Suprapubic skin (tissue), 4 donors: ENCODE measurements around the gene CACNG4.

Experiments used
- CTCF ChIP-seq, 2 donors: fragments of 200-600 bp in 1 of 2; fragments of 450-650 bp in 1 of 2; sonication (generic) in 1 of 2; IDR thresholded peaks; one replicate each; pipeline ENCODE4 v1.5.1; 2016 to 2019; ENCODE audit warnings: antibody characterized with exemption in 2 of 2, mild to moderate bottlenecking in 1 of 2, moderate library complexity in 1 of 2
- EP300 ChIP-seq: sonication (generic); formaldehyde crosslinking; IDR thresholded peaks from one replicate; pipeline ENCODE4 v1.6.1; 2017; ENCODE audit warnings: antibody characterized with exemption
- POLR2A ChIP-seq, 2 donors: fragments of 450-650 bp; IDR thresholded peaks; one replicate each; pipeline ENCODE4 v1.6.1; 2017; ENCODE audit warnings: antibody characterized with exemption in 2 of 2, mild to moderate bottlenecking in 2 of 2, moderate library complexity in 2 of 2
- POLR2AphosphoS5 ChIP-seq, 3 donors: sonication (generic); formaldehyde crosslinking; IDR thresholded peaks; one replicate each; pipeline ENCODE4 v1.6.1; 2017; ENCODE audit warnings: antibody characterized with exemption in 3 of 3

GRCh38 chr17:66971264-66971663 lies 6.8 kb downstream of the CACNG4 start:
- TF ChIP-seq POLR2A (IDR thresholded peaks at IDR 0.05): no peak
- TF ChIP-seq CTCF (IDR thresholded peaks at IDR 0.05): no peak
- no peak for TF ChIP-seq EP300
- TF ChIP-seq POLR2AphosphoS5 (IDR thresholded peaks at IDR 0.05): no peak
